Measurements from ENCODE around the gene MBD4.
A peak's percentile ranks its signal among the peaks of the same experiment; 100 is the strongest.
"Not testable (repeated sequence)": the region's sequence is repeated elsewhere in the genome, so short reads cannot be mapped to it uniquely, and the experiment has no call there.

The MBD4 gene

DNA sequence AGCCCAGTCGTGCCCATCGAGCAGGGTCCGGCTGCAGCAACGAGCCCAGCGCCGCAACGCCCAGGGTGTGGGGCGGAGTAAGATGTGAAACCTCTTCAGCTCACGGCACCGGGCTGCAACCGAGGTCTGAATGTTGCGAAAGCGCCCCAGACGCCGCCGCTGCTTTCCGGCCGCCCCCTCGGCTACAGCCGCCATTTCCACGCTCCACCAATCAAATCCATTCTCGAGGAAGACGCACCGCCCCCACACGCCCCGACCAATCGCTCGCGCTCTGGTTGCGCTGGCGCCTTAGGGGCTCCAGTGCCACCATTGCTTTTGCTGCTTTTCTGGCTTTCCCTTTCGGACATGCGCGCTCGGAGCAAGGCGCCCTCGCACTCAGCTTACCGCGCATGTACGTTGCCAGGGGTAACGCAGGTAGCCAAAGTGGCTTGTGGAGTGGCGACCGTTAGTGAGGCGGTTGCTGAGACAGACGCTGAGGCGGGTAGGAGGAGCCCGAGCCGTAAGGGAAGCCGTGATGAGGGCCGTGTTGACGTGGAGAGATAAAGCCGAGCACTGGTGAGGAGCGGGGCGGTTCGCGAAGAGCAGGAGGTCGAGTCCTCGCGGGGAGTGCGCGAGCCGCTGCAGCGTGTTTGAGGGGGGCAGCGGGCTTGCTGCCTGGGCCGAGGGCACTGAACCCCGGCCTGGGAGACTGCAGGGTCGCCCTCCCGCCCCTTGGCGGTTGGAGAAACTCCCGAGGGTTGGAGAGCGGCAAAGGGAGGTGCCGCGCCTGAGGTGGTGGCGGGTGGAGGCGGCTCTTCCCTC, at the start of gene MBD4, which contains the start of gene IFT122:
MBD4 (minus strand) TSS at position 132 of the 801 bp plus-strand sequence; CDS start at position 17, 115 bp downstream.
IFT122 (plus strand) TSS at position 408 of the 801 bp plus-strand sequence; CDS start at position 515, 107 bp downstream.
- peak; percentile 100 for DNase-seq

DNA sequence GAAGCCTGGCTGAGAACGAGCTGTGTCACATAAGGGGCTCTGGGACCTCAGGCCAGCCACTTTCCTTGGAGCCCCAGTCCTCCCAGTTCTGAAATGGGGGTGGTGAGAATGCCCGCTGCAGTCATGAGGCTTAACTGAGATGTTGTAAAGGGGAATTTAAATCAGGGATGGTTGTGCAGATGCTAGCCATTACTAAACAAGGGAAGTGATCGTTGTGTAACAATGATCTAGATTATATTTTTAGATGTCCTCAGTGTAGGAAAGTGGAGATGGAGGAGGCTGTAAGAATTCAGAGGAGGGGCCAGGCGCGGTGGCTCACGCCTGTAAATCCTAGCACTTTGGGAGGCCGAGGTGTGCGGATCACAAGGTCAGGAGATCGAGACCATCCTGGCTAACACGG, 49.5 kb upstream of the MBD4 start:
- DNase-seq = not testable (repeated sequence)

DNA sequence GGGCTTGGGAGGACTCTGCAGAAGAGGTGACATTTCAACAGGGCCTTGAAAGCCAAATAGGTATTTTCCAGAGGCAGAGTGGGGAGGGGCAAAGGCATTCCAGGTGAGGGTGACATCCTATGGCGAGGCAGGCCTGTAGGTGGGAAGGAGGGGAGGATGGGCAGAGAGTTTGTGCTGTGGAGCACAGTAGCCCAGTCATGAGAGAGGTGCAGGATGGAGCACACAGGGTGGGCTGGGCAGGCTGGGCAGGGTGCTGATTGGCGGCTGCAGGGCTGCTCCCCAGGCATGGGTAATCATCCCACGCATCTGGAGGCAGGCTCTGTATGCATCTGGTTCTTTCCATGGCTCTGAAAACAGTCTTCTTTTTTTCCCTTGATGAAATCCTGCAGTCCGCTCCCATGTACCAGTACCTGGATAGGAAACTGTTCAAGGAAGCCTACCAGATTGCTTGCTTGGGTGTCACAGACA, 48.2 kb upstream of the MBD4 start:
- not testable (repeated sequence) for DNase-seq

DNA sequence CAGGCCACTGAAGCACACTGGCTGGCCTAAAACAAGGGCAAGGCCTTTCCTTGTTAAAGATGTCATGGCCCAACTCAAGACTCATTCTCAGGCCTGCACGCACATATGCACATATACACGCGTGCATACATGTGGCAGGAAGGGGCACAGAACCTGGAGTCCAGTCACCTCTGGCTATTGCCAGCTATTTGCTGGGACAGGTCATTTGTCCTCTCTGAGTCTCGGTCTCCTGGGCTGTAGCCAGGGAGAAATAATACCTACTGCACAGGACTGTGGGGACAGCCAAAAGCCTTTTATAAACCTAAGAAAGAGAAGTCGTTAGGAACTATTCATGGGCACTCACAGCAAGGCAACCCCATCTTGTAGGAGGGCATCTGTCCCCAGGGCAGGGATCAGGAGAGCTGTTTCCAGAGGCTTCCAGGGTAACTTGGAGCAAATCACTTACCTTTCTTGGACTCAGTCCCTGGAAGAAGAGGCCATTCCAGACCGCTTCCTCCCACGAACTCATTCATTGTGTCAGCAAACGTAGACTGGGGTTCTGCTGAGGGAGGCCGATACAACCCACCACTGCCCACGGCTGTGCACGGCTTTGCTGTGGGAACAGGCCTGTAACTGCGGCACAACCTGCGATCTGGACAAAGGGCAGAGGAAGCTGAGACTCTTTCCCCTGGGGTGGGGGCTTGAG, 47.6 kb upstream of the MBD4 start:
- DNase-seq = no peak

DNA sequence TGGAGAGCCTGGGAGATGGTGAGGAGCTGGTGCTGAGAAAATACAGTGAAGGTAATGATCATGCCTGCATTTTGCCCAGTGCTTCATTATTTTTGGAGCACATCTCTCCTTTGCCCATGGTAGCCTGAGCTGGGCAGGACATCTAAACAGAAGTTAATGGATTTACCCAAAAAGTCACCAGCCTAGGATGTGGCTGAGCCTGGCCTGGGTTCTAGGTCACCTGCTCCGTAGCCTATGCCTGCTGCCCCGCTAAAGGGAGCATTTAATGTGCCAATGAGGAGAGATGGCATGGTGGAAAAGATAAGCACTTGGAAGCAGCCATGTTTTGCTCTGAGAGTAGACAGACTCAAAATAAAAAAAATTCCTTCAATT, 46.9 kb upstream of the MBD4 start:
- DNase-seq = no peak

DNA sequence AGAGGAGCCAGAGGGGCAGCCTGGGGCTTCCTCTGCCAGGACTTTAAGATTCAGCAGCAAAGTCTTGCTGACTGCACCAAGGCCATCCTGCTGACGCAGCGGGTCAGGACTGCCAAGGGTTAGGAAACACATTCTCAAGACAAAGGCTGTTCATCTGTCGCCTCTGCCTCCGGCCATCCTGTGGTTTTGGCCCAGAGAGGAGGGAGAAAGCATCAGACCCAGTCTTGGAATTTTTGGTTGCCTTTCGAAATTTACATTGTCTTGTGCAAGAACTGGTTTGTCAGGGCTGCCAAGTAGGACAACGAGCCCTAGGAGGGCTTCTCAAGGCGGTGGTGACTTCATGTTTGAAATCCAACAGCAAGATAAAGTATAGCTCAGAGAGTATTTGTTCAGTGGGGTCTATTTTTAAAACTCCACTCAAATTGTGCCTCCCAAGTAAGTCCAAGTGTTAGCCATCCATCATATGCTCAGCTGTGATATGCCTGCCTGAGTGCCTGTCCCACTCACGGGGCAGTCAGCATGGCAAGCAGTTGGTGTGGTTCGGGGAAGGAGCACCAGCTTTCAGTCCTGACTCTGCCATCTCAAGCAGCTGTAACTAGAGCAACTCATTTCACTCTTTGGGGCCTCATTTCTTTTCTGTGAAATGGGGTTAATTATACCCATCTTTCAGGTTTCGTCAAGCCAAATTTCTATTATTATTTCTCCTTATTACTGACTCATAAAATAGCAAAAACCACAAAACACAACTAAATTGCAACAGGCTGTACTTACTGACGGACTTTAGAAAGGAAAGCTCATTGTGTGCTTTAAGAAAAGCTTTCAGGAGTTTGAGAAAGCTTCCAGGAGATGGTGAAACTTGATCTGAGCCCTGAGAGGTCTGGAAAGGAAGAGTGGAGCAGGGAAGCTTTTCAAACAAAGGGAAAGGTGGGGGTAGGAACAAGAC, 46.2 kb upstream of the MBD4 start:
- no peak for DNase-seq

DNA sequence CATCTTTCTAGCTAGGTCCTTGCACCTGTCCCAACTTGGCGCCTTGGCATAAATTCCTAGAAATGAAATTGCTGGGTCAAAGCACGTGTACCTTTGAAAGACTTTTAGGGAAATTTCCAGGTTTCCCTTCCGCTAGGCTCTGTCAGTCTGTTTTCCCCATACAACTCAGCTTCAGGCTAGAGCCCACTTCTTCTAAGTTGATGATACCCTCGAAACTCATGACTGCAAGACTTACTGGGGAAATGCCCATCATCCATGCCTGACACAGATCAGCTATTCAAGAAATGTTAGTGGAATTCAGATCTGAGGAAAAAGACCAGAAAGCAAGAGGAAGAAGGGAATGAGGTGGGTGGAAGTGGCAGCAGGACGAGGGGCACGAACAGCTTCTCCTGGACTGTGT, 45.4 kb upstream of the MBD4 start:
- DNase-seq = not testable (repeated sequence)

DNA sequence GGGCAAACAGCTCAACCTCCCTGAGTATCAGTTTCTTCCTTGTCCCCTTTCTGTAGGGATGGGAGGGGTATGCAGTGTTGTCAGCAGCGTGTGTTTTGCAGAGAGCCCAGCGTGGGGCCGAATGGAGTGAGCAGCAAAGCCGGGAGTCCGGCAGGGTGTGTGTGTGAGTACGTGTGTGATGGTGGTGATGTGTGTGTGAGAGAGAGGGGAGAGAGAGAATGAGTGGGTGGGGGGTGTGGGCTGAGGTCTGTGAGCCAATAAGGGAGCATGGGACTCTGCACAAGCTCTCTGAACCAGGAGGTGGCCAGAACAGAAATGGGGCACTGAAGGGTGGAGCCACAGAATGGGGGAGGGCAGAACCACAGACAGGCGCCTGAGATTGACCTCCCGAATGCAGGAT, 44.1 kb upstream of the MBD4 start:
- no peak for DNase-seq

DNA sequence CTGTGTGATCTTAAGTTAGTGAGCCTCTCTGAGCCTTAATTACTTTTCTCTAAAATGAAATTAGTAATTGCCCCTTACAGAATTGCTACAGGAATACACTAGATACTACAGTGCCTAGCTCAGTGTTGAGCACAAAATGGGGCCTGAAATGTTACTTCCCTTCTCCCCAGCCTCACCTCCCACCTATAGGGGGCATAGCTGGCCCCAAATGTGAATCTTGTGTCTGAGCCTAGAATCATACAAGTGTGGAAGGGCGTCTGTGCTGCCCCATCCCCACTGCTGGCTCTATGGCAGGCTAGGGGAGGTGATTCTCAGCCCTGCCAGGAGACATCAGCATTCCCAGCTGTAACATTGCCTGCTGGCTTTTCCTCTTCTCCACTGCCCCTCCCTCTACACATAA, 43.0 kb upstream of the MBD4 start:
- peak; percentile 30 to 36 for DNase-seq

DNA sequence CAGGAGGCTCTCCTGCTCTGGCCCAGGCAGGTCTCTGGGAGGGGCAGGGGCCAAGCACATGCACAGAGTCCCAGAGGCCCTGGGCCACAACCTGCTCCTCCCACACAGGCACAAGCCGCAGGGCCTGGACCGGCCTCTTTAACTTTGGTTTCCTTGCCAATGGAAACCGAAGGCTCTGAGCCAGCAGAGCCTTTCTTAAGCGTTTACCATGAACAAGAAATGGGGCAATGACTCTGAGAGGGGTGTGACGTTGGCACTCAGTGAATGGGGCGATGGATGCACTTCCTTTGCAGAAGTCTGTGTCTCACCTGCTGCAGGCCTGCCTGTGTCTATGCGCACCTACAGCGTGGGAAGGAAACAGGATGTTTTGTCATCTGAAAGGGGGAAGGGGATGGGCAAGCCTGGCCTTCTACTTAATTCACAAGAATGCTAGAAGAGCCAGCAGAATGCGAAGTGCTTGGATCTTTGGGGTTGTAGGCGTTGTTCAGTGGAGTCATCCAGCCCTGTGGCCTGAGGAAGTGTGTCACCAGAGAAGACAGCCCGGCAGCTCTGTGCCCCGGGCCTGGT, 42.1 kb upstream of the MBD4 start:
- no peak for DNase-seq

DNA sequence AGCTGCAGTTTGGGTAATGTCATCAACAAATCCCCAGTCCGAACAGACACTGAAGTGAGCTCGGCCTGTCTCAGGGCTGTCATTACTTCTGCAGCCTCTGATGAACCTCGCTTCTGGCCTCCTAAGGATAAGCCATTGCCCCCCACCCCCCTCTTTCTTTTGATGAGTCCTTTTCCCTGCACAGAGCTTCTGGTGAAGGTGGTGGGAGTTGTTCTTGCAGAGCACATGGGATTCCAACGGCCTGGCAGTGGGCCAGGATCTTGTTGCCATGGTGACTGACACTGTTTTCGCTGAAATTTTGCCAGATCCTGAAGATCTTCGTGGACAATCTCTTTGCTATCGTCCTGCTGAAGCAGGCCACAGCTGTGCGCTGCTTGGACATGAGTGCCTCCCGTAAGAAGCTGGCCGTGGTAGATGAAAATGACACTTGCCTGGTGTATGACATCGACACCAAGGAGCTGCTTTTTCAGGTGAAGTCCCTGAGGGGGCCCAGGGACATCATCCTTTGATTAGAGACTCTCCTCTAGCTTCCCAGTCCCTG, 41.5 kb upstream of the MBD4 start:
- DNase-seq = not testable (repeated sequence)

DNA sequence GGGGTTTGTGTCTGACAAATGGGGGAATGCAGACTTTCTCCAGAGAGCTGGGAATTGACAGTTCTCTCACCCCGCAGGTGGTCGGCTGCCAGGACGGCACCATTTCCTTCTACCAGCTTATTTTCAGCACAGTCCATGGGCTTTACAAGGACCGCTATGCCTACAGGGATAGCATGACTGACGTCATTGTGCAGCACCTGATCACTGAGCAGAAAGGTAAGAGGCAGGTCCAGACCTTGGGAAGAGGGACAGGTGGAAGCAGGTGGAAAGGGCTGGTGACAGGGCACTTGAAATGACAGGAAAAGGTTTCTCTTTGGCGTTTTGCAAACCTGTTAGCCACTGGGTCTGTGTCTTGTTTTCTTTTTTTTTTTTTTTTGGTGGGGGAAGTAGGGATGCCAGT, 36.8 kb upstream of the MBD4 start:
- DNase-seq = no peak

DNA sequence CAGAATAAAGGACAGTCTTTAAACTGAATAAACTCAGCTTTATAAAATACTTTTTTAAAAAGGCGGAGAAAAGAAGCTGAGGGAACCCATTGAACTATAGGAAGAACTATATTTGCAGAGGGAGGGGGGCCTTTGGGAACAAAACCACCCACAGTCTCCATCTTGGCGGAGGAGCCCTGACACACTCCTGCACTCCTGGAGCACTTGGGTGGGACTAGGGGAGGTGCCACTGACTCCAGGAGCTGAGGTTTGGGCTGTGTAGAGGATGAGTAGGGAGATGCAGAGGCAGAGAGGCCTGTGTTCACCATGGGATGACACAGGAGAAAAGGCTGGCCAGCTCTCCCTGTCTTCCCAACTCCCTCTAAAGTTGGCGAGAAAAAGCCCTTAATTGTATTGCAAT, 36.1 kb upstream of the MBD4 start:
- DNase-seq = no peak

DNA sequence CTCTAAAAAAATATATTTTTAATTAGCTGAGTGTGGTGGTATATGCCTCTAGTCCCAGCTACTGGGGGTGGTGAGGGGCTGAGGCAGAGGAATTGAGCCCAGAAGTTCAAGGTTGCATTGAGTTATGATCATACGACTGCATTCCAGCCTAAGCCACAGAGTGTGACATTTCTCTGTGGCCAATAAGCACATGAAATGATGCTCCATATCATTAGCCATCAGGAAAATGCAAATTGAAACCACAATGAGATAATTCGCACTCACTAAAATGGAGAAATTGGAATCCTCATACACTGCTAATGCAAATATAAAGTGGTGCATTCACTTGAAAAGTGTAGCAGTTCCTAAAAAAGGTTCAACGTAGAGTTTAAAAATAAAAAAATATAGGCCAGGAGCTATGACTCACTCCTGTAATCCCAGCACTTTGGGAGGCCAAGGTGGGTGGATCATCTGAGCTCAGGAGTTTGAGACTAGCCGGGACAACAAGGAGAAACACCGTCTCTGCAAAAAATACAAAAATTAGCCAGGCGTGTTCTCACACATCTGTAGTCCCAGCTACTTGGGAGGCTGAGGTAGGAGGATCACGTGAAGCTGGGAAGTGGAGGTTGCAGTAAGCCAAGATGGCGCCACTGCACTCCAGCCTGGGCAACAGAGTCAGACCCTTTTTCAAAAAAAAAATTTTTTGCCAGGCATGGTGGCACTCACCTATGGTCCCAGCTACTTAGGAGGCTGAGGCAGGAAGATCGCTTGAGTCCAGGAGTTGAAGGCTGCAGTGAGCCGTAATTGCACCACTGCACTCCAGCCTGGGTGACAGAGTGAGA, 35.4 kb upstream of the MBD4 start:
- no peak for DNase-seq

DNA sequence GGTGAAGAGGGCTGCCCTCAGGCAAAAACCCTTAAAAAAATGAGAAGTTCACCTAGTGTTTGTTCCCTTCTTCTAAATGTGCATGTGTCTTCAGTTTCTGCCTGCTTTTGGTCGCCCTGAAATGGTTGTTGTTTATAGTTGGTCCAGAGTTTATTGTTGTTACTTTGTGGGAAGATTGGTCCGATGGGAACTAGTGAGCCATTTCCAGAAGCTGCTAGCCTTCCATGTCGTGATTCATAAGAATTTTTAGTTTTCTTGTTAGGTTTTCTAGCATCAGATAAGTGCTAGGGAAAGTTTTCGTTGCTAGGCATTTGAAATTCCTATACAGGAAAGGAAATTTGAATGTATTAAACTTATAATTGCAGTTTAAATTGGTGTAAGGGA, 34.0 kb upstream of the MBD4 start:
- DNase-seq = no peak

DNA sequence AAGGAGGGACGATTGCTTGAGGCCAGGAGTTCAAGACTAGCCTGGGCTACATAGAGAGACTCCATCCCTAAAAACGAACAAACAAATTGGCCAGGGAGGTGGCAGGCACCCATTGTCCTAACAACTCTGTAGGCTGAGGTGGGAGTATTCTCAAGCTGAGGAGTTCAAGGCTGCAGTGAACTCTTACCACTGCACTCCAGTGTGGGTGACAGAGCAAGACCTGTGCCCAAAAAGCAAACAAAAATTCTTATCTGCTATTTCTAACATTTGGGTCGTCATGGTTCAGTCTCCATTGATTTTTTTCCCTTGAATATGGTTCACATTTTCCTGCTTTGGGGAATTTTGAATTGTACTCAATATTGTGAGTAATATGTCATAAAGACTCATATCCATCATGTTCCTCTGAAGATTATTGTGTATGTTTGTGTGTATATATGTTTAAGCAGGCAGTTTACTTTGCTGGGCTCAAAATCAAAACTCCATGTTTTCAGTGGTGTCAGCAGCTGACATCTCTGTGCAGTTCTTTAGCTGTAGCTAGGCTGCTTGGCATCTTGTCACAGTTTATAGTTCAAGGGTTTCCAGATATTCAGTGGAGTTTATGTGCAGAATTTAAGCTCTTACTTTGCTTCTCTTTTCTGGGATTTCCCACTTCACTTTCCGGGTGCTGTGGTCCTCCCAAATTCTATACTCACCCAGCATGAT, 33.5 kb upstream of the MBD4 start:
- no peak for DNase-seq

DNA sequence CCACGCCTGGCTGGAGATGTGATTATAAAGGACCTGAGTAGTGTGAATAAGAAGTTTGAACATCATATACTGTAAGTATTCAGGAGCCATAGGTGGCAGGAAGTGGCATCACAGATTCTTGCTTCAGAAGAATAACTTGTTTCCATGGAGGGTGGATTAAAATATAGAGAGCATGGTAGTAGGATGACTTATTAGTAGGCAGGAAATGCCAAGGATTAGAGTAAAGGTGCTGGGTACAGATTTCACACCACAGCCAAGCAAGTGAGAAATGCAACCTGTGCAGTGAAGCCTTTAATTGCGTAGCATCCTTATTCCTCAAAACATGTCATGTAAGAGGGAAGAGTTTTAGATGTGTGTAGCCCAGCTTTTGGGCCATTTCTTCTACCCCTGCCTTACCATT, 31.1 kb upstream of the MBD4 start:
- no peak for DNase-seq

DNA sequence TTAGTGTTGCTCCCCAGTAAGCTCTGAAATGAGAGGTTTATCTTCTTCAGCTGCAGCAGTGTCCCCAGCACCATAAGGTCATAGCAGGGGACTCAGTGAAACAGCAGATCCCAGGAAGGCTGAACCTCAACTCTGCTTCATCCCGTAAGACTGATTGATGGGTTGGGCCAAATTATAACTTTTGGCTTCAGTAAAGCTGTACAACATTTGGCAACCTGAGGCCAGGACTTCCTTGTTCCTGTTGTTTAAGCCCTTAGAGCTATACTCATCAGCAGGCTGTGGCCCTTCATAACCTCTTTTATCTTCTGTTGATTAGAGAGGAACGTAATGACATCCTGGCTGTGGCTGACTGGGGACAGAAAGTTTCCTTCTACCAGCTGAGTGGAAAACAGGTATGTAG, 29.3 kb upstream of the MBD4 start:
- DNase-seq = no peak

DNA sequence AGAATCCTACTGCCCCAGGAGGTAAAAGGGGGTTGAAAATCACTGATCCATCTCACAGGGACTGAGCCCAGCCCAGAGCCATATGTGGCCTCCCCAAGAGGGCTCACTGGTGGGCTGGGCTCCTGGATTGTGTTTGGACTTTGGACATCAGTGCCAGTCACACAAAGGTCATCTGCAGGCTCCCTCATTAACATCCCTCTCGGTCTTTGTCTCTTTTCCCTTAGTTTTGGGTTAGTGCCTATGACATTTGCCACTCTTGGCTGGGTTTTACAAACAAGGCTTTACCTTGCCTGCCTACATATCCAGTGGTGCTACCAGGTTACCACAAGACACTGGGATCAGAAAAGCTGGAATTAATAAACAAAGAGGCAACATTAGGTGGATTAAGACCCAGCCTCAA, 28.2 kb upstream of the MBD4 start:
- no peak for DNase-seq

DNA sequence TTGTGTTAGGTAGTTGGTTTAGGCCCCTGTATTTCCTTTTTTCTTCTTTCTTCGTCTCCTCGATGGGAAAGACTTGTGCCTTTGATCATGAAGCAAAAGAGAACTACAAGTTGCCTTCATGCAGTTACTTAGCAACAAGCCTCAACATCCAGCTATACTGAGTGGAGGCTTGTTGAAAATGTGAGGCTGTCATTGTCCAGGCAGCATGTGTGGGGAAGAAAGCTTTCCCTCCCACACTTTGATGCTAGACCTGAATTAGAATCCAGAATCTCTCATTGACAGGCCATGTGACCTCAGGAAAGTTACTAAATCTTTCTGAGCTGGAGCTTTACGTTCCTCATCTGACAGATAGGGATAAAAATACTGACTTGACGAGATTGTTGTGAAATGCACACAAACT, 24.0 kb upstream of the MBD4 start:
- no peak for DNase-seq

DNA sequence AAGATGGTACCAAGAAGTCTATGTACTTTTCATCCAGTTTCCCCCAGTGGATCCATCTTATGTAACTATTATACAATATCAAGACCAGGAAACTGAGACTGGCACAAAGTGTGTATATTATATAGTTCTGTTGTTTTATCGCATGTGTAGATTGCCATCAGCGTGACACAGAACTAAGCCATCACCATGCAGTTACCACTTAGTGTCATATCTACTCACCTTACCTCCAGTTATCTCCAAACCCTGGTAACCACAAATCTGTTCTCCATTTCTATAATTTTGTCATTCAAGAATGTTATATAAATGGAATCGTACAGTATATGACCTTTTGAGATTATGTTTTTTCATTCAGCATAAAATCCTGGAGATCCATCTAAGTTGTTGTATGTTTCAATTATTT, 23.3 kb upstream of the MBD4 start:
- no peak for DNase-seq

Measured in NCI-H524 (cell line).